HT1080 (cell line): ENCODE results near the gene RHBDF1. TPM values are rescaled to one million over a fixed set of nuclear protein-coding genes. Genes with fewer than 3 reads are reported as not detected.

Experiments
- DNase-seq: peaks from one replicate; pipeline ENCODE4 v3.0.0-alpha.2; 2015; ENCODE audit warnings: low read depth
- total RNA-seq: library from RNA; depleted of rRNA; stranded (reverse); fragments of >200 nt; shearing (Covaris generic); gene quantifications from 2 replicates; pipeline ENCODE4 v1.2.3, GENCODE V29; 2014

The RHBDF1 gene
- total RNA-seq, 1 experiment from 2014 or later, result 21.4 TPM

- peak; percentile 84 for DNase-seq
Observed at GRCh38 chr16:96935-97381, 24.5 kb upstream of the RHBDF1 start.

- no peak for DNase-seq
Observed at GRCh38 chr16:94918-95265, 22.5 kb upstream of the RHBDF1 start.

- DNase-seq, result no peak
Observed at GRCh38 chr16:92431-93339, 20.3 kb upstream of the RHBDF1 start.

- no peak for DNase-seq
Observed at GRCh38 chr16:91484-91883, 19.1 kb upstream of the RHBDF1 start.

- no peak for DNase-seq
Observed at GRCh38 chr16:89391-90302, 17.2 kb upstream of the RHBDF1 start.

- DNase-seq, result no peak
Observed at GRCh38 chr16:88613-89012, 16.2 kb upstream of the RHBDF1 start.

GRCh38 chr16:86483-86952, 14.1 kb upstream of the RHBDF1 start:
- no peak for DNase-seq

- DNase-seq, result no peak
Observed at GRCh38 chr16:85865-86264, 13.4 kb upstream of the RHBDF1 start.

GRCh38 chr16:85407-85782, 13.0 kb upstream of the RHBDF1 start:
- no peak for DNase-seq

- DNase-seq, result peak; percentile 99
Observed at GRCh38 chr16:84718-85406, 12.4 kb upstream of the RHBDF1 start.

GRCh38 chr16:83781-84615, 11.6 kb upstream of the RHBDF1 start:
- DNase-seq, result peak; percentile 92

GRCh38 chr16:83060-83603, 10.7 kb upstream of the RHBDF1 start:
- DNase-seq, result no peak

- peak; percentile 36 for DNase-seq
Observed at GRCh38 chr16:79151-80054, 7.0 kb upstream of the RHBDF1 start.

GRCh38 chr16:78444-79150, 6.2 kb upstream of the RHBDF1 start:
- DNase-seq, result peak; percentile 11

- peak; percentile 69 for DNase-seq
Observed at GRCh38 chr16:77807-78443, 5.5 kb upstream of the RHBDF1 start, which contains the start of gene MPG. Gene MPG, plus strand, starts transcription at chr16:78225. Its CDS starts 85 bp downstream, at chr16:78310.

GRCh38 chr16:77273-77806, 4.9 kb upstream of the RHBDF1 start:
- peak; percentile 73 for DNase-seq

GRCh38 chr16:76535-77272, 4.3 kb upstream of the RHBDF1 start:
- DNase-seq, result peak; percentile 93
